Memory B cell (primary cell): Measurements from ENCODE around the gene MGRN1.
A peak's percentile ranks its signal among the peaks of the same experiment; 100 is the strongest.

ENCODE experiments used
- ATAC-seq: fragments of 150-1000 bp; cut with Tn5 transposase; 2 replicates; pipeline ENCODE4 v1.10.0; 2021; ENCODE audit warnings: low read depth, mild to moderate bottlenecking, moderate library complexity
- DNase-seq, 2 donors: peaks; one replicate each; pipeline ENCODE4 v3.0.0; 2022; ENCODE audit warnings: low spot score in 2 of 2
- H3K27ac Mint-ChIP-seq: one replicate; pipeline ENCODE4 v1.8.0; 2022; ENCODE audit warnings: mild to moderate bottlenecking, moderate library complexity, mixed read lengths
- H3K27me3 Mint-ChIP-seq: one replicate; pipeline ENCODE4 v1.8.0; 2022; ENCODE audit warnings: mixed read lengths
- H3K36me3 Mint-ChIP-seq: one replicate; pipeline ENCODE4 v1.8.0; 2022; ENCODE audit warnings: mild to moderate bottlenecking, mixed read lengths
- H3K4me1 Mint-ChIP-seq: one replicate; pipeline ENCODE4 v1.8.0; 2022; ENCODE audit warnings: mixed read lengths
- H3K4me3 Mint-ChIP-seq: one replicate; pipeline ENCODE4 v1.8.0; 2022; ENCODE audit warnings: mild to moderate bottlenecking, moderate library complexity, mixed read lengths
- H3K9me3 Mint-ChIP-seq: one replicate; pipeline ENCODE4 v1.8.0; 2022; ENCODE audit warnings: mixed read lengths

Gene MGRN1

GRCh38 chr16:4677390-4677789, 52.8 kb downstream of the MGRN1 start:
- no peak overlapping the region for H3K27ac Mint-ChIP-seq
- peaks cover 5% of the 10 kb centered on the region for H3K4me1 Mint-ChIP-seq
- DNase-seq: no peak
- H3K9me3 Mint-ChIP-seq: no peaks in the 10 kb centered on the region
- H3K36me3 Mint-ChIP-seq: peaks cover 6% of the 10 kb centered on the region
- ATAC-seq: no peak
- no peaks in the 10 kb centered on the region for H3K27me3 Mint-ChIP-seq
- H3K4me3 Mint-ChIP-seq: no peak overlapping the region

GRCh38 chr16:4677994-4678393, 53.4 kb downstream of the MGRN1 start:
- no peak overlapping the region for H3K27ac Mint-ChIP-seq
- no peak overlapping the region for H3K4me3 Mint-ChIP-seq
- H3K9me3 Mint-ChIP-seq: no peaks in the 10 kb centered on the region
- H3K4me1 Mint-ChIP-seq: peaks cover 5% of the 10 kb centered on the region
- no peaks in the 10 kb centered on the region for H3K27me3 Mint-ChIP-seq
- no peak for ATAC-seq
- H3K36me3 Mint-ChIP-seq: peaks cover 7% of the 10 kb centered on the region
- no peak for DNase-seq

GRCh38 chr16:4678596-4678995, 54.0 kb downstream of the MGRN1 start:
- no peak overlapping the region for H3K4me3 Mint-ChIP-seq
- DNase-seq: no peak
- no peaks in the 10 kb centered on the region for H3K9me3 Mint-ChIP-seq
- H3K4me1 Mint-ChIP-seq: peaks cover 5% of the 10 kb centered on the region
- H3K27me3 Mint-ChIP-seq: no peaks in the 10 kb centered on the region
- no peak for ATAC-seq
- H3K27ac Mint-ChIP-seq: no peak overlapping the region
- peaks cover 8% of the 10 kb centered on the region for H3K36me3 Mint-ChIP-seq

GRCh38 chr16:4679156-4679849, 54.7 kb downstream of the MGRN1 start:
- Mint-ChIP-seq H3K27ac (no peak overlapping the region), H3K4me3 (no peak overlapping the region)

GRCh38 chr16:4679850-4680636, 55.4 kb downstream of the MGRN1 start:
- DNase-seq (no peak), ATAC-seq (peak; percentile 51)
- no peaks in the 10 kb centered on the region for H3K27me3 Mint-ChIP-seq
- H3K9me3 Mint-ChIP-seq: no peaks in the 10 kb centered on the region
- peaks cover 8% of the 10 kb centered on the region for H3K36me3 Mint-ChIP-seq
- peaks cover 5% of the 10 kb centered on the region for H3K4me1 Mint-ChIP-seq
- no peak overlapping the region for H3K27ac Mint-ChIP-seq
- H3K4me3 Mint-ChIP-seq: peak overlapping the region; percentile 61

More at GRCh38 chr16:4679156-4679849, 54.7 kb downstream of the MGRN1 start:
- Mint-ChIP-seq H3K4me1 (peaks cover 5% of the 10 kb centered on the region), H3K9me3 (no peaks in the 10 kb centered on the region), H3K36me3 (peaks cover 8% of the 10 kb centered on the region), H3K27me3 (no peaks in the 10 kb centered on the region)
- DNase-seq: no peak
- ATAC-seq: no peak

GRCh38 chr16:4680673-4681470, 56.2 kb downstream of the MGRN1 start:
- Mint-ChIP-seq H3K27me3 (no peaks in the 10 kb centered on the region), H3K9me3 (no peaks in the 10 kb centered on the region), H3K36me3 (peaks cover 8% of the 10 kb centered on the region), H3K27ac (no peak overlapping the region), H3K4me1 (peaks cover 5% of the 10 kb centered on the region), H3K4me3 (no peak overlapping the region)
- DNase-seq (no peak), ATAC-seq (no peak)

GRCh38 chr16:4681471-4682083, 57.0 kb downstream of the MGRN1 start:
- no peak overlapping the region for H3K27ac Mint-ChIP-seq
- DNase-seq: no peak
- H3K4me1 Mint-ChIP-seq: peaks cover 3% of the 10 kb centered on the region
- H3K9me3 Mint-ChIP-seq: no peaks in the 10 kb centered on the region
- H3K36me3 Mint-ChIP-seq: peaks cover 8% of the 10 kb centered on the region
- ATAC-seq: no peak
- no peaks in the 10 kb centered on the region for H3K27me3 Mint-ChIP-seq
- no peak overlapping the region for H3K4me3 Mint-ChIP-seq

- Mint-ChIP-seq H3K27me3 (no peaks in the 10 kb centered on the region), H3K36me3 (peaks cover 8% of the 10 kb centered on the region), H3K27ac (no peak overlapping the region), H3K4me3 (no peak overlapping the region), H3K4me1 (peaks cover 3% of the 10 kb centered on the region), H3K9me3 (no peaks in the 10 kb centered on the region)
- DNase-seq: no peak
- no peak for ATAC-seq
Observed at GRCh38 chr16:4682084-4682591, 57.5 kb downstream of the MGRN1 start.

GRCh38 chr16:4682616-4683254, 58.1 kb downstream of the MGRN1 start:
- Mint-ChIP-seq H3K9me3 (no peaks in the 10 kb centered on the region), H3K36me3 (peaks cover 8% of the 10 kb centered on the region), H3K27me3 (no peaks in the 10 kb centered on the region), H3K4me3 (no peak overlapping the region), H3K4me1 (peaks cover 3% of the 10 kb centered on the region), H3K27ac (no peak overlapping the region)
- ATAC-seq (no peak), DNase-seq (no peak)

- no peak overlapping the region for H3K27ac Mint-ChIP-seq
- H3K4me3 Mint-ChIP-seq: no peak overlapping the region
- H3K27me3 Mint-ChIP-seq: no peaks in the 10 kb centered on the region
- no peak for ATAC-seq
- peaks cover 4% of the 10 kb centered on the region for H3K36me3 Mint-ChIP-seq
- H3K4me1 Mint-ChIP-seq: no peaks in the 10 kb centered on the region
- no peak for DNase-seq
- no peaks in the 10 kb centered on the region for H3K9me3 Mint-ChIP-seq
Observed at GRCh38 chr16:4683255-4684057, 58.8 kb downstream of the MGRN1 start.

GRCh38 chr16:4684058-4684715, 59.6 kb downstream of the MGRN1 start:
- Mint-ChIP-seq H3K4me3 (no peak overlapping the region), H3K27me3 (no peaks in the 10 kb centered on the region), H3K36me3 (peaks cover 4% of the 10 kb centered on the region), H3K27ac (no peak overlapping the region), H3K4me1 (no peaks in the 10 kb centered on the region), H3K9me3 (no peaks in the 10 kb centered on the region)
- no peak for DNase-seq
- no peak for ATAC-seq

GRCh38 chr16:4684763-4685162, 60.1 kb downstream of the MGRN1 start:
- Mint-ChIP-seq H3K4me3 (no peak overlapping the region), H3K27me3 (no peaks in the 10 kb centered on the region), H3K36me3 (peaks cover 4% of the 10 kb centered on the region), H3K9me3 (no peaks in the 10 kb centered on the region), H3K27ac (no peak overlapping the region), H3K4me1 (no peaks in the 10 kb centered on the region)
- no peak for DNase-seq
- no peak for ATAC-seq
